Fibroblast of peridontal ligament (primary cell): Measurements from ENCODE around the gene NCAPG2.
"Not testable (repeated sequence)": the region's sequence is repeated elsewhere in the genome, so short reads cannot be mapped to it uniquely, and the experiment has no call there.

Experiments
- DNase-seq: peaks from one replicate; pipeline ENCODE4 v3.0.0-alpha.2; 2010; ENCODE audit errors: extremely low read depth

The NCAPG2 gene

DNA sequence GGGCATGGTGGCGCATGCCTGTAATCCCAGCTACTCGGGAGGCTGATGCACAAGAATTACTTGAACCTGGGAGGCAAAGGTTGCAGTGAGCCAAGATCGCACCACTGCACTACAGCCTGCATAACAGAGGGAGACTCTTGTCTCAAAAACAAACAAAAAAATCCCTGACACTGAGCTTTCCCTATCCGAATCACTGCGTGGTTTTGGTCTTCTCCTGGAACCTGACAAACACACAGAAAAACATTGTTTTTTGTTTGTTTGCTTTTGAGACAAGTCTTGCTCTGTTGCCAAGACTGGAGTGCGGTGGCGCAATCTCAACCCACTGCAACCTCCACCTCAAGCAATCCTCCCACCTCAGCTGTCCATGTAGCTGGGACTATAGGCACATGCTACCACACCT lies 66.6 kb downstream of the NCAPG2 start:
- no peak for DNase-seq

DNA sequence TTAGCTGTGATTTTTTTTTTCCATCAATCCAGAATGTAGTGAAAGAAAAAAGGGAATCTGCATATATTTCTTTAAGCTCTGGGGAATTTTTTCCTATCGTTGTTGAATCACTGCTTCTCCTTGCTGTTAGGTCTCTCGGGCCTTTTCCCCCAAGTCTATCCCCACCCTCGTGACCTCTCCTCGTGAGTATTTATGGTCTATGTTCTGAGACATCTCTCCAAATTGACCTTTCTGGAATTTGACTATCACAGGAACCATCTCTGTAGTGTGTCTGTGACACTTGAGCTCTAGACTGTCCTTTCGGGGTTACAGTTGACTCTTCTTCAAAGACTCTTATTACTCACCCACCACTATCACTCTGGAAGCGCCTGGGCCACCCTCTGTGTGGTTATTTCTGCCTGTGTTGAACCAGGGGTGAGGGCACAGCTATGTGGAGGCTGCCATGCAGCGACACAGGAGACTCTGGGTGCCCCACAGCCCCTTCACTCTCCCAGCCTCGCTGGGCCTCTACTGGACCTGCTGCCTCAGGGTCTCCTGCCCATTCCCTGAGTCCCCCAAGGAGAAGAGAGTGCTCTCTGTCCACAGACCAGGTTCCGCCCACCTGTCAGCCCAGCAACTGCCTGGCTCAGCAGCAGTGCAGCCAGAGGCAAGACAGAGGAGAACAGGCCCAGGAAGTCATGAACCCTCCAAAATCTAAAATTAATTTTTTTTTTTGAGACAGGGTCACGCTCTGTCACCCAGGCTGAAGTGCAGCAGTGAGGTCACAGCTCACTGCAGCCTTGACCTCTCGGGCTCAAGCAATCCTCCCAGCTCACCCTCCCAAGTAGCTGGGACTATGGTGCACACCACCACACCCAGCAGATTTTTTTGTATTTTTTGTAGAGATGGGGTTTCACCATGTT lies 71.3 kb downstream of the NCAPG2 start:
- no peak for DNase-seq

DNA sequence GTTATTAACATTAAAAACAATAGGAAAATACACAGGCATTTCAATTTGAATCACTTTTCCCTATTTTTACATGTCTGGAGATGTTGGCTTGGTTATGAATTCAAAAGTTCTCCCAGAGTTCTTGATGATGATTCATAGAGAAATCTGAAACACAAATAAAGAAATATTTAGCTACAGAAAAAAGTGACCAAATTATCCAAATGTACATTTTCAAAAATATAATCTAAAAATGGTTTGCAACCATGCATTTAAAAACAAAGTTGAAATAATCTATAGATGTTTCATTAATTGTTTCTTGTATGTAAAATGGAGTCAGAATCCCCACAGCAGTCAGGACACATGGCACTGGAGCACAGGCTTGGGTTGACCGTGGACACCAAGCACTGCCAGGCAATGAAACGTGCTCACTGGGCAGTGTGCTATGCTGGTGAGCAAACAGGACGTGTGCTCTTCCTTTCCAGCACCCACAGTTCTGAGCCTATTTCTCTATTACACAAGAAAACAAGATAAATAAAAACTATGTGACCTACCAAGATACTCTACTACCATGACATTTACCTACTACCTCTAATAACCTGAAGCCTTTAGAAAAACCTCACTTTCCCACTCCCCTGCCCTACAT lies 72.9 kb downstream of the NCAPG2 start:
- DNase-seq = peak; percentile 18

DNA sequence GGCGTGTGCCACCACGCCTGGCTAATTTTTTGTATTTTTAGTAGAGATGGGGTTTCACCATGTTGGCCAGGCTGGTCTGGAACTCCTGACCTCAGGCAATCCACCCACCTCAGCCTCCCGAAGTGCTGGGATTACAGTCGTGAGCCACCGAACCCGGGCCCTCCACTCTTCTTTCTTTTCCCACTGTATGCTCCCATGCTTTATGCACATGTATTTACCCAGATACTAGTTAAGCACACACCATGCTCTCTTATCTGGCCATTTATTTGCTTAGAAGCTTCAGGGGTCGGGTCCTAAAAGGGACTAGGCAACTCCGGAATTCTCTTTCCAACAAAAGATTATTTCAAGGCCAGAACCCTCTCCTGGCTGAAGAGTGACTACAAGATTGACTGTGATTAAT lies 78.3 kb downstream of the NCAPG2 start:
- DNase-seq = not testable (repeated sequence)

DNA sequence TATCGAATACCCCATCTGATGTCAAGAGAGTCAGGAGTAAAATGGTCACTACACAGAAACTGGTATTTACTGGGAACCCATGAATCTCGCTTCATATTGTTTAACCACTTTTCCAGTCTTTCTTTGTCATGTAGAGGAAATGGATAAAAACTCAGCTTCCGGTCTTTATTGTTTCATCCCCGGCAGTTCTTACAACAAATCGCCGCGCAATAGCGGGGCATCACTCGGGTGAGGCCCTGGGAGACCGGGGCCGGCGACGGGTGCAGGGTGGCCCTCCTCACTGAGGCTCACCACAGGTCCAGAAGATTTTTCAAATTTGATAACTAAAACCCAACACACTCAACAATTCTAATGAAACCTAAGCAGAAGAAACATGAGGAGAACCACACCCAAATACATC lies 81.4 kb downstream of the NCAPG2 start:
- DNase-seq = no peak

DNA sequence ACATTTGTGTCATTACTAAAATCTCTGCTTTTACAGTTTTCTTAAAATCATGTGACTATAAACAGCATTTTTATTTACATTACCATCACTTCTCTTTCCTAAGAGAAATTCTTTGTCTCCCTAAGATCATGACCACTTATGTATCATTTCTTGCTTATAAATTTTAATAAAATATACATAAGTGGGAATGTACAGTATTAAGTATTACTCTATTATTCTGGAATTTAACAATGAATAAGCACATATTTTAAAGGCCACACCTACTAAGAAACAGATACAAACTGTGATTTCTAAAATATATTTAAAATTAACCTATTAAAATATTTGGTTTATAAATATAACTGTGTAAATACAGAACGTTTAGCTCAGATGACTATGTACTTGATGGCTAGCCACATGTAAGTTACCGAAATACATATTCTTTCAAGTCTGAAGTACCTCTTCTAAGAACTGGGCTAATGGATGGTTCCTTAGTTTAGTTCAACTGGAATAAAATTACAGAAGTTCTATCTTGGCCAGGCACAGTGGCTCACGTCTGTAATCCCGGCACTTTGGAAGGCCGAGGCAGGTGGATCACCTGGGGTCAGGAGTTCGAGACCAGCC lies 83.7 kb downstream of the NCAPG2 start:
- DNase-seq = no peak

DNA sequence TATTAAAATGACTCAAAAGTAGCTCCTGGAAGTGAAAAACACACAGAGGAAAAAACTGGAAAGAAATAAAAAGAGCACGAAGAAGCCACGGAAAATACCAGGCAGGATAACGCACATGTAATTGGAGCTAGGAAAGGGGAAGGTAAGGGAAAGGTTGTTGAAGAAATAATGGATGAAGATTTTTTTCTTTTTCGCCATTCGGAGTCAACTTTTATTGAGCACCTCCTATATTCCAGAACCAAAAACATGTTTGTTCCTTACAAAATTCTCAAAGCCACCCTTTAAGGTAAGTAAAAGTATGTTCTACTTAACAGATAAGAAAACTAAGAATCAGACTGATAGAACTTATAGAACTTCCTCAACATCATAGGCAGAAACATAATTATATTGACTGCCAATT lies 84.2 kb downstream of the NCAPG2 start:
- no peak for DNase-seq

DNA sequence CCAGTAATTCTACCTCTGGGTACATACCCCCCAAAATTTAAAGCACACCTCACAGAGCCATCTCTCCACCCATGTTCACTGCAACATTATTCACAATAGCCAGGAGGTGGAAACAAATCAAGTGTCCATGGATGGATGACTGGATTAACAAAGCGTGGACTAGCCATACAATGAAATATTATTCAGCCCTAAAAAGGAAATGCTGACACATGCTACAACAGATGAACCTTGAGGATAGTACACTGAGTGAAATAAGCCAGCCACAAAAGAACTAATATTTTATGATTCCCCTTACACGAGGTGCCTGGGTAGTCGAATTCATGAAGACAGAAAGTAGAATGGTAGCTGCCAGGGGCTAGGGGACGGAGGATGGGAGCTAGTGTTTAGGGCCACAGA lies 85.9 kb downstream of the NCAPG2 start:
- no peak for DNase-seq

DNA sequence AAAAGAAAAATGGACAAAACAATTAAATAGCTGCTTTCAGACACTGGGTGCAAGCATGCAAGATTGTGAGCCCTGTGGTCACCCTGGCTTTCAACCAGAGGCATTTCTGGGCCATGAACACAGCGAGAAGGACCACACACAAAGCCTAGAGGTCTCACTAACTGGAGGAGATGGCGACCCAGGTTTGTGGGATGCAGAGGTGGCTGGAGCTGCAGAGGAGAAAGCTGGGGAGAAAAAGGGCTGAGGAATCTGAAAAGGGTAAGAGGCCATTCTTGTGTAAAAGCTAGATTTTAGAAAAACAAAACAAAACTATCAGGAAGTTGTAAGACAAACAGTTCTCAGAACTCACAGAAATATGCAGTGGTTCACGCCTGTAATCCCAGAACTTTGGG lies 86.9 kb downstream of the NCAPG2 start:
- peak; percentile 42 for DNase-seq

DNA sequence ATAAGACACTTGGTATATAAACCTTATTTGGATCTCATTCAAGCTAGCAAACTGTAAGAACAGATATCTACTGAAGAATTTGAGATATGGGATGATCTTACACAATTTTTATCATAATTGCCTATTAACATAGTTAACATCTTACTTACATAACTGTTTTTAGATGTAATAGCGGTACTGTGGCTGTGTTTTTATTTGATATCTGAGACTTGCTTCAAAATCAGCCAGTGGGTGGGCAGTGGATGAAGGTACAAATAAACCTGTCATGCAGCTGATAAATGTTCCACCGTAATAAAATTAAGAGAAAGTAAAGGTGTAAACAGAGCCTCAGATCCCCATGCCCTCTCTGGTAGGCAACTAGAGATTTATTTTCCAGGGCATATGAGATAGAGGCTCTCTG lies 88.6 kb downstream of the NCAPG2 start:
- no peak for DNase-seq

DNA sequence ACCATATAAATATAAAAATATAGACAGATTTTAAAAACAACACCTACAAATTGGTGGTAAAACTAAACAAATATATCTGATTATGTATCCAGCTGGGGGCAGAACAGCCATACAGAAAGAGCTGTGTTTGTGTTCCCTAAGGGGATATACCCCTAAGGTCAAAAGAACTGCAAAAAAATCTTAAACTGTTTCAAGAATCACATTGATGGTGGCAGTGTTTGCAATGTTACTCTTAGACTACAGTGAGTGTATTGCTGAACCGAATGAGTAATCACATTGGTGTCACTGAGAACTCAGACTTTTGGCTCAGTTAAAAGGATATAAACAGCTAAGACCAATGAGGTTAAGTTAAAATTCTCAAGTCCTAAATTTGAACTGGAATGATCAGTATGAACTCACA lies 89.9 kb downstream of the NCAPG2 start:
- peak; percentile 94 for DNase-seq

DNA sequence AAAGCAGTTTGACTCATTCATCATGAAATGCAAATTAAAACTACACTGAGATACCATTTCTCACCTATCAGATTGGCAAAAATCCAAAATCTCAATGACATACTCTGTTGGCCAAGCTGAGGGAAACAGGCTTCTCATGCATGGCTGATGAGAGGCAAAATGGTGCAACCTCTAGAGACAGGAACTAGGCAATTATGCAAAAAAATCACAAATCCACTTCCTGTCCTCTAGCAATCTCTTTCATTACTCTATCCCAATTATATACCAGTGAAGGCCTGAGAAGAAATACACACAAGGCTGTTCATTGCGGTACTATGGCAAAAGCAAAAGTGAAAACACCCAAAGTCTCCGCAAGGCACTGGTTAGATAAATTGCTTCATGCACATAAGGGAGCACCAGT lies 91.1 kb downstream of the NCAPG2 start:
- no peak for DNase-seq

DNA sequence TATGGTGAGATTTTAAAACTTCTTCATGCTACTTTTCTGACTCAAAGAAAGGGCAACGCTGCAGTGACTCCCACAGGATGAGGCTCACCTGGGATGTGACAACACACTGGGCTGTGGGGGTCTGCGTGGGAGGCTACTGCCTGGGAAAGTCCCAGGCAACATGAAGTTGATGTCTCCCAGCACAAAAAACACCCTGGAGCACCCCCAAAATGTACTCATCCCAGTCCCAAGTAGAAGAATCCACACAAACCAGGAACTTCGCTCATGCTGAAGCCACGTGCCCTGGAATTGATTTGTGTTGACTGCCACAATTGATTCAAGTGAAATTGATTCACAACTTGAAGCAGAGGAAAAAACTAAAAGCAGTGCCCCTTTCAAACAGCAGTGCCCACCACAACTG lies 92.1 kb downstream of the NCAPG2 start:
- DNase-seq = no peak

DNA sequence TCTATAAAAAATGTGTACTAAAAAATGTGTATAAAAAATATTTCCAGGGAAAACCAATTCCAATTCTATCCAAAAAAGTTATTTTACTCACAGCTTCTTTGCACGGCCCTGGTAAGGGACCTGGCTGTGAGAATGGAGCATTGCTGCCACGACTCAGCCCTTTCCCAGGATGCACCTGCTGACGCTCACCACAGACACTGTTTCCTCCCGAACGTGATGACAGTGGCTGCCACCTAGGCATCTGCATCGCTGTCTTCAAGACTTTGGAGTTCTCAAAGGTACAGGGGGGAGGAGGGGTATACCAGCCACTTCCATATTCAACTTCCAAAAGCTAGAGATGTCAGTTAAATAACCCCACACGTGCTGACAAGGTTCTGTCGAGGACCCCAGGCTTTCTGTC lies 93.1 kb downstream of the NCAPG2 start:
- no peak for DNase-seq

DNA sequence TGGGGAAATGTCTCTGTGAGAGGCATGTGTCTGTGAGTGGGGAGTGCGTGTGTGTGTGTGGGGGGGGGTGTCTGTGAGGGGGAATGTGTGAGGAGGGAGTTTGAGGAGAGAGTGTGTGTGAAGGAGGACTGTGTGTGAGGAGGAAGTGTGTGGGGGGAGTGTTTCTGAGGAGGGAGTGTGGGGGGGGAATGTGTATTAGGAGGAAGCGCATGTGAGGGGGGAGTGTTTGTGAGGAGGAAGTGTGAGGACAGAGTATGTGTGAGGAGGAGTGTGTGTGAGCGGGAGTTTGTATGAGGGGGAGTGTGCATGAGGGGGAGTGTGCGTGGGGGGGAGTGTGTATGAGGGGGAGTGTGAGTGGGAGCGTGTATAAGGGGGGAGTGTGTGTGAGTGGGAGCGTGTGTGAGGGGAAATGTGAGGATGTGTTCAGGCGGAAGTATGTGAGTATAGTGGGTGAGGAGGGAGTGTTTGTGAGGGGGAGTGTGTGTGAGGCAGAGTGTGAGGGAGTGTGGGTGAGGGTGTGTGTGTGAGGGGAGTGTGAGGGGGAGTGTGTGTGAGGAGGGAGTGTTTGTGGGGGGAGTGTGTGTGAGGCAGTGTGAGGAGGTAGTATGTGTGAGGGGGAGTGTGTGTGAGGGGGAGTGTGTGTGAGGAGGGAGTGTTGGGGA lies 95.2 kb downstream of the NCAPG2 start:
- DNase-seq = no peak

DNA sequence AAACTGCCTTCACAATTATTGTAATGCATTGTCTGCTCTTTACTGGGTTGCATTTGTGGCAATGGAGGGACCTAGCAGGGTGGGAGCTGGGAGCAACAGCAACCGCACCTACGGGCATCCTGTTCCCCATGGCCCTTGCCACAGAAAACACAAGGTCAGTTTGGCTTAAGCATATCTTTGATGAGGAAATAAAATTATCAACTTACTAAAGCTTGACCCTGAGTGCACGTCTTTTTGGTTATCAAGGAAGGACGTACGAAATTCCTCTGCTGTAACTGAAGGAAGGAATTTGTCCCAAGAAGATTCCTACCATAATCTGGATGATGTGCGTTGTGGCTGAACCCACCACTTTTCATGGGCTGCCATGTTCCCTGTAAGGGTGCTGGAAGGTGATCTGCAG lies 97.0 kb downstream of the NCAPG2 start:
- DNase-seq = no peak

DNA sequence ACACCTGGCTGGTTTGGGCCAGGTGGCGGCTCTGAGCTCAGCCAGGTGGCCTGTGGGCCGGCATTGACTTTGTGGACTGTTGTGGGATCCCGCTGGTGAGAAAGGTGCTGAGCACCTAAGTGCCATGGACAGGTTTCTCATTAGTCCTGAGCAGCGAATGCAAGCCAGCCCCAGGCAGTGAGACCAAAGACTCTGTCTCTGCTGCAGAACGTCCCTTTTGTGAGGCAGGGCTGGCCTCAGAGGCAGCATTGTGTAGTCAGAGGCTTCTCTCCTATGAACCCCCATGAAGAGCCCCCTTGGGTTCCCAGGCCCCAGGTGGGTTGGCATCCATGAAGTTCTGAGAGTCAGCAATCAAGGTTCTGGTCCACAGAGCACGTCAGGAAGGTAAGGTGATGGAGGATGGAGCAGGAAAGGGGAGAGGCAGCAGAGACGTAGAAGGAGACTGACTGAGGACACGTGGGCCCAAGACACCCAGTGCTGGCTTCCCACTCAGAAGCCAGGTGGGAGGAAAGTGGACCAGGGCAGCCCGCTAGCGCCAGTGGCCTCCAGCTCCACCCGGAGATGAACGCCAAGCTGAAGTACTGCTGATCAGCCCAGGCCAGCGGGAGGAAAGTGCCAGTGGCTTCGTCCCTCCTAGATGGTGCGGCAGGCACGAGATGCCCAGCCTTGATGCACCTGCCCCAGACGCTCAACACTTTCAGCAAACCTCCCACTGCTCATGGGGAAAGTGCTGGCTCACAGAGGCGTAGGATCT lies 97.8 kb downstream of the NCAPG2 start:
- DNase-seq = no peak

DNA sequence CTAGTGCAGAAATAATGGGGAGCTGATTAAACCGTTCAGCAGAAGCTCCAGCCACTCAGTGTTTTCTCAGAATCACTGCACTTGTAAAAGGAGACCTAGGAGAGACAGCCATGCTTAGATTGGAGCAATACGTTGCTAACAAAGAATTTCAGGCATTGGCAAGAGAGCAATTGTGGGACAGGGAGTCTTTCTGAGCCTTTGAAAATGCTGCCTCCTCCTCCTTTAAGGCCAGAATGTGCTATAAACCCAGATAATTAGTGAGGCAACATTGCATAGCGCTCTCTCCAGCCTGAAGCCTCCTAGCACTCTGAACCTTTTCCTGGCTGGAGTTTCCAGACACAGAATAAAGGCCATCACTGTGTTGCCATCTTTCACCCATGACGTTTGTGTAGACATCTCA lies 98.5 kb downstream of the NCAPG2 start:
- no peak for DNase-seq

DNA sequence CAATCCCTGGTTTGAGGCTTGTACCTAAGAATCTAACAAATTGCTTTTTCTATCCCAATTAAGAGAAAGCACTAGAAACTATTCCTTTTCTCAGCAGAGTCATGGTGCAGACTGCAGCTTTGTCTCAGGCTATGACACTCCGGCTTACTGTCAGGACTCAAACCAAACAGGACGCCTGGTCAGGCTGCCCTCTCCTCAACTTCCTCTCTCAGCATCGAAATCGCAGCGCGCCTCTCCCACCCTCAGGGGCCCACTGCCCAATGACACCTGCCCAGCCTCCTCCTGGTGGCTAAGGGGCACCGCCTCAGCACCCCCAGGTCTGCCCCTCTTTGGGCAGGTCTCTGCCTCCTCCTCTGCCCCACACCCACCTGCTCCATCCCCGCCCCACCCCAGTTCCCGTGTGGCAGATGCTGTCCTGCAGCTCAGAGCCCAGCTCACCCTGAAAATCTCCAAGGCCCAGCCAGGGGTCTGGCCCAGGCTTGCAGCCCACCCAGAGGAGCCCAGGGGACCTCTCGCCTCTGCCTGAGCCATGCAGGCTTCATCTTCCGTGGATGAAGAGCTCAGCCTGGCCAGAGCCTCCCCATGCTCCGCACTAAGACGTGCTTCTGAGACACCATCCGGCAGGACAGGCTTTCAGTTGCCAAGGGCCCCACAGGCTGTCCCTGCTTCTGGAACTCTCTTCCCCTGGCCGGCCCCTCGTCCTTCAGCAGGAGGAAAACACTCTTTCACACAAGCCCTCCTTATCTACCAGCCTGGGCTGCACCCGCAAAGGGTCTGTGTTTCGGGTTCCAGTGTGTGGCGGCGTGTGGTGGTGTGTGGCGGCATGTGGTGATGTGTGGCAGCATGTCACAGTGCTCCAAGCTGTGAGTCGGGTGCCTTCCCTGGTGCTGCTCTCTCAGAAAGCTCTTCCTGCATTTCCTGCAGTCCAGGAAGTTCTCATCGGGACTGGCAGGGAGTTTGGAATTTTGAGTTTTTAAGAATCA lies 100.5 kb downstream of the NCAPG2 start:
- no peak for DNase-seq

DNA sequence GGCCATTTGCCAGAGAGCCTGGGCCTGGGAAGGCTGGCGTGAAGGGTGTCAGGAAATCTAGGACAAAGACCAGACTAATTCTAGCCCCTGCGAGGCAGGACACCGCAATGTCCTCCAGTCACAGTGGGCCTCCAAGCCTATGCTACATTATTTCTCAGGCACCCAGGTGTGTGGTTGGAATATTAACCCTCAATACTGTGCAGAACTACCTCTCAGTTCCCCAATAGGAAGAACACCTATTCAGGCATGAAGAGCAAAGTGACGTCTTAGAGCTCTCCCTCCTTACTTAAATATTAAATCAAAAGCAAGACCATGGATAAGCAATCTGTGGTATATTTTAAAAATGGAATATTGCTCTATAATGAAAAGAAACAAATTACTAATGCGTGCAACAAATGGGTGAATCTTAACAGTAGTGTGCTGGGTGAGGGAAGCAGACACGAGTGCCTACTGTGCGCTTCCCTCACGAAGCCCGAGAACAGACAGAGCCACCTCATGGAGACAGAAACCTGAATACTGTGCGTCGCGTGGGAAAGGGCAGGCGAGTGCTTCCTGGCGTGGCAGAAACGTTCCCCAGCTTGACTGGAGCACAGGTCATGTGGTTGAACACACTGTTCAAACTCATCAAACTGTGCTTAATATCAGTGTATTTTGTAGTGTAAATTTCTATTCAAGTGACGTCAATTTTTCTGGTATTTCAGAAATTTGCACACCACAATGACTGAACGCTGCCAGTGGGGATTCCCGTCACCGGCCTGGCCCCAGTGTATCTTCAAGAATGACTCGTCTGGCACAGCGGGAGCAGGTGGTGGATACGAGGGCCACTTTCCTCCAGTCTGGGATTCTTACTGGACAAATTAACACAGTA lies 101.5 kb downstream of the NCAPG2 start:
- DNase-seq = peak; percentile 13
